DMS 273 treated with DMSO at 0.1 percent for 48 hours (cell line): Measurements from ENCODE around the gene DLGAP1.

Experiments used
- DNase-seq: peaks from one replicate; lab custom pipeline; 2025; lab: John Stamatoyannopoulos, UW

Gene DLGAP1

GRCh38 chr18:4241090-4241617, 214.0 kb downstream of the DLGAP1 start:
- DNase-seq = no peak

DNA sequence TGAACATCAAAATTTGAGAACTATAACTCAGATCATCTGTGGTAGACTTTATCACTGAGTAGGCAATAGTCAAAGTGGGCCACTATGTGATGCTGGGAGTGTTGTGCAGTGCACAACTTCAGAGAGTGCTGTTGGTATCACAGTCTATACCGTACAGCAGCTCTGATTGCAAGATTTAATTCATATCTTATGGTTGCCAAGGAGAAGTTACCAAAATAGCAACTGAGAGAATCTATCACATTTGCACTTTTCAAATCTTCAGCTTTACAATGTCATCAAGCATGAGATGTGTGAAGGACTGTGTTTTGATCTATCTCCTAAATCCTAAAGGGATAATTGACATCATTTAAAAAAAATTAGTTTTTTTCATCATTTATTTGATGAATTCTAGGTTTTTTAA, 216.1 kb downstream of the DLGAP1 start:
- DNase-seq = no peak

- DNase-seq = no peak
Observed at GRCh38 chr18:4237664-4238041, 217.5 kb downstream of the DLGAP1 start.

DNA sequence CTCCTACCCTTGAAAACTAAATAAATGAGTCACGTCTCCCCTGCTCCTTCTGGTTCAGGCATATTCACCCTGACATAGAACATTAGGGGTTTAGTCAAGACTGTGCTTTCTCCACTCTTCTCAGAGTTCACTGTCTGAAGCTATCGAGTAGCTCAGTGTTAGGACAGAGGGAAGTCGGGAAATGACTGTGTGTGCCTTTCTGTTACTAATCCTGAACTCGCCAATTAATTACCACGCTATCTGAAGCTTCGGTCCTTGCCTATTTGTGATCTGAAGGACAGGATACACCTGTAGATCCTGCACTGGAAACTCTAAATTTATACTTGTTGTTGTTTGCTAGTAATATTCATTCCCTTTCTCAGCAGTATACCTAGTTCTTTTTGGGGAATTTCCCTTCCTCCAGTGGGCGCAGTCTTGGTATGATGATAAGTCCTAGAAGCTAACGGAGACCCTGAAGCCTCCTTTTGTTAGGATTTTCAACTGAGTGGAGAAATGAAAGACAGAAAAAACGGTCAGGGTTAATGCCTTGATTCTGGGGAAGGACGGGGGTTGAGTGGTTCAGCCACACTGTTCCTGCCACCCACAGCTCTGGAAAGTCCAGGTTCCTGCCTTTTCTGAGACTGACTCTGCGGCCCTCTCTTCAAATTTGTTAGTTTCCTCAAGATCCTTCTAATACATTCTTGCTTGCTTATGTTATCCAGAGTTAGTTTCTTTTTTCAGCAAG, 218.0 kb downstream of the DLGAP1 start:
- no peak for DNase-seq

DNA sequence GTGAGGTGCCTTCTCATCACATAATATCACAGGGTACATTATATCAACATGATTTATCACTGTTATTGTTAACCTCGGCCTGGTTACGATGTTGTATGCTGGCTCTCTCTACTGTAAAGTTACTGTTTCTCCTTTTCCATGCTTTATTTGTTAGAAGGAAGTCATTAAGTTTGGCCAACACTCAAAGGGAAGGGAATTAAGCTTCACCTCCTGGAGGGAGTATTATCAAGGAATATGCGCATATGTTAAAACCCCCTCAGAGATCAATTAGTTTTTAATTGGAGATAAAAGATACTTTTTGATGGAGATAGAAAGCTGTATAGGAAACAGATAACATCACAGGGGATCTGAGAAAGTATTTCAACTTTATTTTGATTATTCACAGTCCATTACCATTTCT, 221.6 kb downstream of the DLGAP1 start:
- DNase-seq = no peak

DNA sequence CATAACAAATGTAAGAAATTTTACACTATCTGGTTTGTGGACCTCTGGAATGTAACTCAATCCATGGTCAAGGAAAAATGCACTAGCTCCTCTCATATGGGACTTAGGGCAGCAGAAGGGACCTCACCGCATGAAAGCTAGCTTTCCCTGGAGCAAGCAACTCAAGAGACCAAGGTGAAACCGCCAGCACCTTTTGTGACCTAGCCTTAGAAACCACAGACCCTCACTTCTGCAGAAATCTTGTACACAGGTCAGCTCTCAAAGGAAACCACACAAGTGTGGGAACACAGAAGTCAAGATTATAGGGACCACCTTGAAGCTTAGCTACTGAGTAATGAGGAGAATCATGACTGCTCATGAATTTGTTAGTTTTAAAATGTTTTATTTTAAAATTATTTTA, 222.5 kb downstream of the DLGAP1 start:
- no peak for DNase-seq

GRCh38 chr18:4231260-4231659, 223.8 kb downstream of the DLGAP1 start:
- no peak for DNase-seq

DNA sequence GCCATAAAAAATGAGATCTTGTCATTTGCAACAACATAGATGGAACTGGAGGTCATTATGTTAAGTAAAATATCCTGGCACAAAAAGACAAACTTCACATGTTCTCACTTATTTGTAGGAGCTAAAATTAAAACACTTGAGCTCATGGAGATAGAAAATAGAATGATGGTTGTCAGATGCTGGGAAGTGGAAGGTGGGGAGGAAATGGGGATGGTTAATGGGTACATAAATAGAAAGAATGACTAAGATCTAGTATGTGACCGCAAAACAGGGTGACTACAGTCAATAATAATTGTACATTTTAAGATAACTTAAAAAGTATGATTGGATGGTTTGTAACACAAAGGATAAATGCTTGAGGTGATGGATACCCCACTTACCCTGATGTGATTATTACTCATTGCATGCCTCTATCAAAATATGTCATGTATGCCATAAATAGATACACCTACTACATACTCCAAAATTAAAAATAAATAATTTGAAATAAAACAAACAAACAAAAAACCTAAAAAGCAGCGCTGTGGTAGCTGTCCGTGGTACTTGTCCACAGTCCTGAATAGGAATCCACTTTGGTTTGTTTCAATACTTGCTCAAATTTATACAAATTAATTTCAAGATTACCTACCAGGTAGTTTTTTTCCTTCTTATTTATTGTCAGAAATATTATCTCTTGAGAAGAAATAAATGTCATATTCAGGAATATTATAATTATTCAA, 224.5 kb downstream of the DLGAP1 start:
- DNase-seq = no peak

- no peak for DNase-seq
Observed at GRCh38 chr18:4224031-4224704, 230.9 kb downstream of the DLGAP1 start.

DNA sequence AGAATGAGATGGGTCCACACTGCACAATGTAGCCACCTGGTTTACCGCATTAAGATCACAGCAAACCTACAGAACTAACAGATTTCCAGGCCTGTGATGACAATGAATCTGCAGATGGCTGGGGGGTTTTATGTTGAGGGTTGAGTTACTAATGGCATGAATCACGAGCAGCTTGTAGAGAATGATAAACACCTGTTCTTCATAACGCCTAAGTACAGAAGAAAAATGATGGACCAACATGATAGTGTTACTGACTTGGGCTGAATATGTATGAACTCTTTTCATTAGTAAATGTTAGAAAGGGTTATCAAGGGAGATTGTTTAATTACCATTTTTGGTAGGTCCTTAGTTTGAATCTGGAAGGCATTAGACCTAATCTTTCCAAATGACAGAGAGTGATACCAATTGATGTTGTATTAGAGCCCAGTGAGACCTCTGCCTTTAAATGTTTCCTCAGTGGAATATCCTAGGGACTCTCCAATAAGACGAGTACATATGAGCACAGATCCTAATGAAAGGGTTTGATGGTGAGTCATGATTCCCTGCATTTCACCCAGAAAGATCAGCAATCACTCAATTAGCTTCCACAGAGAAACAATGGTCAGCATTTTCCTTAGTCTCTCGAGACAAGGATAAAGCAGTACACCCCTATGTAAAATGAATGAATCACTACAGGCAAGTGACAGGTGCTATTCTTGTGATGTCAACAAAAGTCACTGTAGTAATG, 243.8 kb downstream of the DLGAP1 start:
- peak; percentile 92 for DNase-seq

DNA sequence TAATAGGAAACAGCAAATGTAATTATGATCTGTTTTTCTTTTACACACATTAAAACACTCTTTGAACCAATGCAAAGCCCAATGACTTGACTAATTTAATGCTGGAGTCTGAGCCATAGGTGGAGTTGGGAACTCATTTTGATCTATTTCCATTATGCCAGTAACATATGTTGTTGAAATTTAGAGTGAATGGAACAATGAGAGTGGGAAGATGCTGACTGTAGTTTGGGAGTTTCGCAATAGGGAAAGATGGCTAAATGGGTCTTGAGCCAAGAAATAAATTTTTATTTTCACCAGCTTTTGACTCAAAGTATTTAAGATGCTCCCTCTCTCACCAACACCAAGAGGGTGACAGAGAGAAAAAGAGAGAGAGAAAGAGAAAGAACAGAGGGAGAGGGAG, 246.7 kb downstream of the DLGAP1 start:
- peak; percentile 42 for DNase-seq

DNA sequence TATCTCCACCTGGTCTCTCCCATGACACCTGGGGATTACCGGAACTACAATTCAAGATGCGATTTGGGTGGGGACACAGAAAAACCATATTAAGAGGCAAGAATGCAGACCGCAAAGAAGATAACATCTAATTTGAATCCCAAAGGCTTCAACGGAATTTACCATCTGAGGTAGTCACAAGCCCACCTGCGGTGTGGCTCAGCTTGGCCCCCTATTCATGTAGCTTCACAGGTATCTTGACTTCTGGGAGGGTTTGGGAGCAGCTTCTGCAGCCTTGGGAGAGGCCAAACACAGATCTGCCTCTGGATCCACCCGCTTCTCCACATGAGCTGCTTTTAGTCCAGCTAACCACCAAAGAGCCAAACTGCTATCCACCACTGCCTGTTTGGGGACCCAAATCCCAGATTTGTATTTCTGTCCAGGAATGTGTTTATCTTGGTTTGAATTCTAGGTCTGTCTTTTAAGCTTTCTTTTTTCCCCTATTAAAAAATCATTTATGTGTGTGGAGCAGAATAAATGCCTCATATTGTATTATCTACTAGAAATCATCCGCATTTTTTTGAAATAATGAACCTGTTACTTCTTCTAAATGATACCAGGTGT, 247.6 kb downstream of the DLGAP1 start:
- DNase-seq = no peak

DNA sequence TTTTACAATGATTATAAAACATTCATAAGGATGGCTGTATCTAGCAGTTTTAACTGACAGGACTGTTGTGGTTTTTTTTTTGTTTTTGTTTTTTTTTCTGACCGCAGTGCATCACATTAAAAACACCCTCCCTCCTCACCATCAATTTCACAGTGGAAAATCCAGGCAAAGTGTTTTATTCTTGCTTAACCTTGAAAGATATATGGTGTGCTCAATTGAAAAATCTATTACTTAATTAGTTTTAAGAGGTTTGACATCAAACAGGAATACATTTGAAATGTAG, 250.7 kb downstream of the DLGAP1 start:
- no peak for DNase-seq

GRCh38 chr18:4203568-4204437, 251.3 kb downstream of the DLGAP1 start:
- no peak for DNase-seq

- no peak for DNase-seq
Observed at GRCh38 chr18:4200399-4200798, 254.7 kb downstream of the DLGAP1 start.

- no peak for DNase-seq
Observed at GRCh38 chr18:4198956-4199355, 256.2 kb downstream of the DLGAP1 start.

GRCh38 chr18:4196351-4196750, 258.8 kb downstream of the DLGAP1 start:
- DNase-seq = peak; percentile 51

DNA sequence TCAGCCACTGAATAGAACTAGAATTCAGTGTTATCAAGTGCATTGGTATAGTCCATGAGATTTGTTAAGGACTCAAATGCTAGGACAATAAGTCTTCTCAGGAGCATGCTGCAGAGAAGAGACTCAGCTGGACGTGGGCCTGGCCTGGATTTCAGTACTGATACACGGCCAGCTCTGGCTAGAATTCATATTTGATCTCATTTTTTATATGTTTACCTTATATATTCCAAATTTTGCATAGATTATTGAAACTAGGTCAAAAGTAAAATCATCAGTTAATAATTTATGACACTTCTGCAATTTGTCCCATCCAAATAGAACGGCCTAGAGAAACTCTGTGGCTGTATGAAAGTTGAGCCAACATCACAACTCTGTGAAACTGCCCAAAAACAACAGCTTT, 262.0 kb downstream of the DLGAP1 start:
- DNase-seq = no peak

DNA sequence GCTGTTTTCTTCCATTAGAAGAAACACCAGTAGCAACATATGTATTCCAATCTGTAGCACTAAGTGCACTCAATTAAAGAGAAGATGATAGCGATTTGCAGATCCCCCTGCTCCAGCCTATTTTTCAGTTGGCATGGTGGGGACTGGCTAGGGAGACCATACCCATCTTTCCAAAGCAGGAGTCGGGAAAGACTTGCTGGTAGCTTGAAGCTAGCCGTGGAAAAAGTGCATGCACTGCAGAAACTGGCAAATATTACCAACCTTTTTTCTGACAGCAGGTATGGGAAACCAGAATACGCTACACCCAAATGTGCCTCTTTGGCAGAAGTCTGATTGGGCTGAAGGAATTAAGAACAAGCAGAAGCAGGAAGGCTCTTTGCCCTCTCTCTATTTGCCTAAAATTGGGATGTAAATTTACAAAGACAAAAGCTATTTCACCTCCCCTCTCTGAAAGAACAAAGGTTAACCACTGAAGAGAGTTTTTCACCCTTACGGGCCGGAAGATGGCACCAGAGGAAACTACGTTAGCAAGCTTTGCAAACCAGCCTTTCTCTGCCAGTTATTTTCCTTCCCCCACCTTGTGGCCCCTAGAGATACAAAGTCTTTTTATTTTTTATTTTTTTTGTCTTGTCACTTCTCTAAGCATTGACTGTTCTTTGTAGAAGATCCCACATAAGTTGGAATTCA, 273.1 kb downstream of the DLGAP1 start:
- DNase-seq = no peak

- no peak for DNase-seq
Observed at GRCh38 chr18:4181086-4181485, 274.0 kb downstream of the DLGAP1 start.
